HEK293 (cell line): Measurements from ENCODE around the gene PANX3.

Experiments
- AEBP2 ChIP-seq: fragments of 450-650 bp; formaldehyde crosslinking; IDR thresholded peaks from 2 replicates; pipeline ENCODE4 v1.5.1; 2016; ENCODE audit warnings: missing biosample characterization, missing genetic modification characterization, borderline replicate concordance
- EGR2 ChIP-seq: fragments of 450-650 bp; formaldehyde crosslinking; IDR thresholded peaks from 2 replicates; pipeline ENCODE4 v1.5.1; 2016; ENCODE audit warnings: low read depth, missing biosample characterization, missing genetic modification characterization
- FEZF1 ChIP-seq: fragments of 450-650 bp; formaldehyde crosslinking; IDR thresholded peaks from 2 replicates; pipeline ENCODE4 v1.5.1; 2016; ENCODE audit warnings: missing biosample characterization, missing genetic modification characterization
- GLI2 ChIP-seq: fragments of 450-650 bp; formaldehyde crosslinking; IDR thresholded peaks from 2 replicates; pipeline ENCODE4; 2017; ENCODE audit warnings: missing biosample characterization, missing genetic modification characterization, low read depth, borderline replicate concordance
- GLIS1 ChIP-seq: fragments of 450-650 bp; formaldehyde crosslinking; IDR thresholded peaks from 2 replicates; pipeline ENCODE4 v1.5.1; 2016; ENCODE audit warnings: missing biosample characterization, missing genetic modification characterization
- IKZF3 ChIP-seq: fragments of 450-650 bp; IDR thresholded peaks from 2 replicates; pipeline ENCODE4 v1.5.0; 2018; ENCODE audit warnings: missing biosample characterization, mild to moderate bottlenecking, missing genetic modification characterization, moderate library complexity
- MZF1 ChIP-seq: fragments of 450-650 bp; formaldehyde crosslinking; IDR thresholded peaks from 2 replicates; pipeline ENCODE4 v1.5.1; 2017; ENCODE audit warnings: missing biosample characterization, missing genetic modification characterization, borderline replicate concordance
- PATZ1 ChIP-seq: fragments of 450-650 bp; formaldehyde crosslinking; IDR thresholded peaks from 2 replicates; pipeline ENCODE4 v1.5.1; 2016; ENCODE audit warnings: missing biosample characterization, missing genetic modification characterization
- PRDM10 ChIP-seq: fragments of 450-650 bp; formaldehyde crosslinking; IDR thresholded peaks from 2 replicates; pipeline ENCODE4 v1.5.1; 2016; ENCODE audit warnings: missing biosample characterization, missing genetic modification characterization
- SP3 ChIP-seq: fragments of 450-650 bp; formaldehyde crosslinking; IDR thresholded peaks from 2 replicates; pipeline ENCODE4 v1.5.1; 2016; ENCODE audit warnings: missing biosample characterization, missing genetic modification characterization
- ZBTB1 ChIP-seq: fragments of 450-650 bp; formaldehyde crosslinking; IDR thresholded peaks from 2 replicates; pipeline ENCODE4 v1.5.1; 2016; ENCODE audit warnings: missing biosample characterization, missing genetic modification characterization
- ZBTB17 ChIP-seq: fragments of 450-650 bp; formaldehyde crosslinking; IDR thresholded peaks from 2 replicates; pipeline ENCODE4 v1.5.1; 2016; ENCODE audit warnings: missing biosample characterization, missing genetic modification characterization
- ZBTB21 ChIP-seq: fragments of 450-650 bp; formaldehyde crosslinking; IDR thresholded peaks from 2 replicates; pipeline ENCODE4 v1.5.1; 2017; ENCODE audit warnings: missing biosample characterization, missing genetic modification characterization
- ZNF169 ChIP-seq: fragments of 450-650 bp; formaldehyde crosslinking; IDR thresholded peaks from 2 replicates; pipeline ENCODE4 v1.5.1; 2016; ENCODE audit warnings: missing biosample characterization, missing genetic modification characterization
- ZNF221 ChIP-seq: fragments of 450-650 bp; formaldehyde crosslinking; IDR thresholded peaks from 2 replicates; pipeline ENCODE4 v1.5.1; 2017; ENCODE audit warnings: missing biosample characterization, missing genetic modification characterization, borderline replicate concordance
- ZNF354C ChIP-seq: fragments of 450-650 bp; formaldehyde crosslinking; IDR thresholded peaks from 2 replicates; pipeline ENCODE4 v1.5.1; 2016; ENCODE audit warnings: missing biosample characterization, missing genetic modification characterization, low read depth, borderline replicate concordance
- ZNF362 ChIP-seq: fragments of 450-650 bp; formaldehyde crosslinking; IDR thresholded peaks from 2 replicates; pipeline ENCODE4 v1.5.1; 2016; ENCODE audit warnings: missing biosample characterization, missing genetic modification characterization
- ZNF394 ChIP-seq: fragments of 450-650 bp; formaldehyde crosslinking; IDR thresholded peaks from 2 replicates; pipeline ENCODE4 v1.5.1; 2016; ENCODE audit warnings: missing biosample characterization, missing genetic modification characterization, mild to moderate bottlenecking, moderate library complexity, borderline replicate concordance
- ZNF426 ChIP-seq: fragments of 450-650 bp; formaldehyde crosslinking; IDR thresholded peaks from 2 replicates; pipeline ENCODE4 v1.5.1; 2017; ENCODE audit warnings: missing biosample characterization, missing genetic modification characterization, mild to moderate bottlenecking, inconsistent platforms, moderate library complexity
- ZNF518A ChIP-seq: fragments of 450-650 bp; formaldehyde crosslinking; conservative IDR thresholded peaks from 2 replicates; pipeline ENCODE4 v1.5.1; 2016; ENCODE audit warnings: low read depth, missing biosample characterization, missing genetic modification characterization
- ZNF596 ChIP-seq: fragments of 450-650 bp; IDR thresholded peaks from 2 replicates; pipeline ENCODE4 v1.5.0; 2018; ENCODE audit warnings: missing biosample characterization, mild to moderate bottlenecking, missing genetic modification characterization, moderate library complexity
- ZNF747 ChIP-seq: fragments of 450-650 bp; formaldehyde crosslinking; IDR thresholded peaks from 2 replicates; pipeline ENCODE4 v1.5.1; 2016; ENCODE audit warnings: missing biosample characterization, missing genetic modification characterization
- ZNF777 ChIP-seq: fragments of 450-650 bp; formaldehyde crosslinking; IDR thresholded peaks from 2 replicates; pipeline ENCODE4 v1.5.1; 2017; ENCODE audit warnings: missing biosample characterization, missing genetic modification characterization, borderline replicate concordance
- ZSCAN30 ChIP-seq: fragments of 450-650 bp; IDR thresholded peaks from 2 replicates; pipeline ENCODE4 v1.5.1; 2018; ENCODE audit warnings: missing biosample characterization, mild to moderate bottlenecking, missing genetic modification characterization, moderate library complexity
- ZXDB ChIP-seq: fragments of 450-650 bp; formaldehyde crosslinking; IDR thresholded peaks from 2 replicates; pipeline ENCODE4 v1.5.1; 2016; ENCODE audit warnings: missing biosample characterization, missing genetic modification characterization

Gene PANX3

GRCh38 chr11:124622531-124623451 is 11.6 kb downstream of the PANX3 start, which contains the start of gene TBRG1 (continued):
- TF ChIP-seq PATZ1 (tag by site-specific recombination) = peak; percentile 80
- TF ChIP-seq ZNF394 (tag by site-specific recombination) = 0 out of 2 replicates have a peak, but pooled peaks have one; percentile 38
- TF ChIP-seq ZXDB (tag by site-specific recombination) = peak; percentile 78
- TF ChIP-seq ZNF426 (tag by site-specific recombination) = no peak
- TF ChIP-seq ZBTB17 (tag by site-specific recombination) = peak; percentile 68
- TF ChIP-seq ZSCAN30 (tag by site-specific recombination) = peak; percentile 47; the same call in 1 of the 2 replicates
- no peak for TF ChIP-seq ZNF747 (tag by site-specific recombination)
- TF ChIP-seq IKZF3 = peak; percentile 76
- no peak for TF ChIP-seq ZNF362 (tag by site-specific recombination)
- no peak for TF ChIP-seq ZNF777 (tag by site-specific recombination)
- no peak for TF ChIP-seq AEBP2 (tag by site-specific recombination)
- TF ChIP-seq FEZF1 (tag by site-specific recombination) = no peak
- 0 out of 2 replicates have a peak, but pooled peaks have one; percentile 17 for TF ChIP-seq EGR2 (tag by site-specific recombination)
- no peak for TF ChIP-seq ZNF354C (tag by site-specific recombination)
- TF ChIP-seq ZNF518A (tag by site-specific recombination) = peak; percentile 98
- TF ChIP-seq MZF1 (tag by site-specific recombination) = no peak
- TF ChIP-seq ZNF169 = no peak
- peak; percentile 61 for TF ChIP-seq SP3 (tag by site-specific recombination)
- TF ChIP-seq ZNF221 (tag by site-specific recombination) = no peak
- peak; percentile 83 for TF ChIP-seq ZBTB21 (tag by site-specific recombination)
- TF ChIP-seq PRDM10 (tag by site-specific recombination) = peak; percentile 76; the same call in 1 of the 2 replicates
- TF ChIP-seq GLI2 = no peak
- TF ChIP-seq GLIS1 = peak; percentile 56; the same call in 1 of the 2 replicates
- no peak for TF ChIP-seq ZNF596 (tag by site-specific recombination)
- TF ChIP-seq ZBTB1 = no peak
